Measurements from ENCODE around the gene OR51D1.

The OR51D1 gene

GRCh38 chr11:4677948-4678347 is 40.7 kb downstream of the OR51D1 start:
- no peak overlapping the region for H4K91ac ChIP-seq (ENCODE audit: low read depth, low read length, poor library complexity)
- no peak overlapping the region for H3K4ac ChIP-seq (ENCODE audit: low read length)
- no peaks in the 10 kb centered on the region for H3K9me3 ChIP-seq (replicated peaks in 1 of 2; ENCODE audit: control insufficient read depth in 2 of 2, insufficient read depth in 1 of 2, low read depth in 1 of 2, low read length in 2 of 2)
- no peak overlapping the region for H2BK12ac ChIP-seq (ENCODE audit: low read length)
- no peaks in the 10 kb centered on the region for H3K27me3 ChIP-seq (ENCODE audit: control insufficient read depth in 3 of 3, insufficient read depth in 3 of 3, low read depth in 1 of 3, low read length in 3 of 3)
- H2BK120ac ChIP-seq (ENCODE audit: low read depth, low read length), result no peak overlapping the region
- no peak for DNase-seq (ENCODE audit: low spot score)
- H3K23ac ChIP-seq (ENCODE audit: low read depth, low read length, poor library complexity), result no peak overlapping the region
- H3K9ac ChIP-seq (ENCODE audit: low read depth, low read length, poor library complexity), result no peak overlapping the region
- no peak overlapping the region for H3K4me3 ChIP-seq (ENCODE audit: low read length in 2 of 2)
- no peaks in the 10 kb centered on the region for H3K79me1 ChIP-seq (ENCODE audit: low read depth, low read length)
- H4K8ac ChIP-seq (ENCODE audit: low read depth, low read length), result no peak overlapping the region
- H3K4me1 ChIP-seq (ENCODE audit: control insufficient read depth in 2 of 2, insufficient read depth in 1 of 2, low read depth in 1 of 2, low read length in 2 of 2), result peaks cover 3% of the 10 kb centered on the region in 2 donors
- no peak overlapping the region for H3K4me2 ChIP-seq (ENCODE audit: insufficient read depth, low read length, poor library complexity, severe bottlenecking)
- H2AFZ ChIP-seq (ENCODE audit: low read length), result no peak overlapping the region
- H3K27ac ChIP-seq (replicated peaks; ENCODE audit: low read length), result no peak overlapping the region
- no peak overlapping the region for H3K14ac ChIP-seq (ENCODE audit: low read length)
- no peaks in the 10 kb centered on the region for H3K36me3 ChIP-seq (replicated peaks in 1 of 2; ENCODE audit: control insufficient read depth in 2 of 2, insufficient read depth in 2 of 2, low read length in 2 of 2)
- no CpG with 5 or more reads among the region's 2 CpGs for WGBS, 2 donors (ENCODE audit: extremely low coverage in 2 of 2, insufficient read length in 2 of 2, insufficient replicate concordance in 1 of 2)
- no peak overlapping the region for H2BK5ac ChIP-seq (ENCODE audit: low read length)
- H2AK5ac ChIP-seq (ENCODE audit: low read depth, low read length), result no peak overlapping the region
- no peak overlapping the region for H3K18ac ChIP-seq (ENCODE audit: low read length)
- no peak overlapping the region for H2BK15ac ChIP-seq (ENCODE audit: low read length)

- H2BK5ac ChIP-seq (ENCODE audit: low read length), result no peak overlapping the region
- no peak overlapping the region for H2BK120ac ChIP-seq (ENCODE audit: low read depth, low read length)
- no peak overlapping the region for H2BK15ac ChIP-seq (ENCODE audit: low read length)
- H3K36me3 ChIP-seq (replicated peaks in 1 of 2; ENCODE audit: control insufficient read depth in 2 of 2, insufficient read depth in 2 of 2, low read length in 2 of 2), result no peaks in the 10 kb centered on the region
- H3K14ac ChIP-seq (ENCODE audit: low read length), result no peak overlapping the region
- no peak overlapping the region for H3K27ac ChIP-seq (replicated peaks; ENCODE audit: low read length)
- no peaks in the 10 kb centered on the region for H3K9me3 ChIP-seq (replicated peaks in 1 of 2; ENCODE audit: control insufficient read depth in 2 of 2, insufficient read depth in 1 of 2, low read depth in 1 of 2, low read length in 2 of 2)
- DNase-seq (ENCODE audit: low spot score), result no peak
- no peak overlapping the region for H3K9ac ChIP-seq (ENCODE audit: low read depth, low read length, poor library complexity)
- peaks cover 3% of the 10 kb centered on the region in 2 donors for H3K4me1 ChIP-seq (ENCODE audit: control insufficient read depth in 2 of 2, insufficient read depth in 1 of 2, low read depth in 1 of 2, low read length in 2 of 2)
- no peak overlapping the region for H4K8ac ChIP-seq (ENCODE audit: low read depth, low read length)
- no peaks in the 10 kb centered on the region for H3K27me3 ChIP-seq (ENCODE audit: control insufficient read depth in 3 of 3, insufficient read depth in 3 of 3, low read depth in 1 of 3, low read length in 3 of 3)
- H3K4ac ChIP-seq (ENCODE audit: low read length), result no peak overlapping the region
- H3K18ac ChIP-seq (ENCODE audit: low read length), result no peak overlapping the region
- no peak overlapping the region for H2AFZ ChIP-seq (ENCODE audit: low read length)
- H2BK12ac ChIP-seq (ENCODE audit: low read length), result no peak overlapping the region
- no peak overlapping the region for H3K4me2 ChIP-seq (ENCODE audit: insufficient read depth, low read length, poor library complexity, severe bottlenecking)
- no peak overlapping the region for H3K23ac ChIP-seq (ENCODE audit: low read depth, low read length, poor library complexity)
- H3K79me1 ChIP-seq (ENCODE audit: low read depth, low read length), result no peaks in the 10 kb centered on the region
- no peak overlapping the region for H4K91ac ChIP-seq (ENCODE audit: low read depth, low read length, poor library complexity)
- H2AK5ac ChIP-seq (ENCODE audit: low read depth, low read length), result no peak overlapping the region
- no CpG with 5 or more reads among the region's 3 CpGs for WGBS, 2 donors (ENCODE audit: extremely low coverage in 2 of 2, insufficient read length in 2 of 2, insufficient replicate concordance in 1 of 2)
- no peak overlapping the region for H3K4me3 ChIP-seq (ENCODE audit: low read length in 2 of 2)
These were observed 43.1 kb downstream of the OR51D1 start for GRCh38 chr11:4680341-4680740.

- no peak for DNase-seq (ENCODE audit: low spot score)
- Histone ChIP-seq H3K23ac (ENCODE audit: low read depth, low read length, poor library complexity) (no peak overlapping the region), H2BK12ac (ENCODE audit: low read length) (no peak overlapping the region), H3K79me1 (ENCODE audit: low read depth, low read length) (no peaks in the 10 kb centered on the region), H3K27me3 (ENCODE audit: control insufficient read depth in 3 of 3, insufficient read depth in 3 of 3, low read depth in 1 of 3, low read length in 3 of 3) (no peaks in the 10 kb centered on the region), H3K9me3 (replicated peaks in 1 of 2; ENCODE audit: control insufficient read depth in 2 of 2, insufficient read depth in 1 of 2, low read depth in 1 of 2, low read length in 2 of 2) (no peaks in the 10 kb centered on the region), H2BK15ac (ENCODE audit: low read length) (no peak overlapping the region), H2BK120ac (ENCODE audit: low read depth, low read length) (no peak overlapping the region), H3K27ac (replicated peaks; ENCODE audit: low read length) (no peak overlapping the region), H2BK5ac (ENCODE audit: low read length) (no peak overlapping the region), H4K91ac (ENCODE audit: low read depth, low read length, poor library complexity) (no peak overlapping the region), H2AK5ac (ENCODE audit: low read depth, low read length) (no peak overlapping the region), H3K4me2 (ENCODE audit: insufficient read depth, low read length, poor library complexity, severe bottlenecking) (no peak overlapping the region), H3K4me1 (ENCODE audit: control insufficient read depth in 2 of 2, insufficient read depth in 1 of 2, low read depth in 1 of 2, low read length in 2 of 2) (peaks cover 3% of the 10 kb centered on the region in 2 donors), H3K36me3 (replicated peaks in 1 of 2; ENCODE audit: control insufficient read depth in 2 of 2, insufficient read depth in 2 of 2, low read length in 2 of 2) (no peaks in the 10 kb centered on the region), H3K4ac (ENCODE audit: low read length) (no peak overlapping the region), H3K9ac (ENCODE audit: low read depth, low read length, poor library complexity) (no peak overlapping the region), H2AFZ (ENCODE audit: low read length) (no peak overlapping the region), H4K8ac (ENCODE audit: low read depth, low read length) (no peak overlapping the region), H3K14ac (ENCODE audit: low read length) (no peak overlapping the region), H3K18ac (ENCODE audit: low read length) (no peak overlapping the region), H3K4me3 (ENCODE audit: low read length in 2 of 2) (no peak overlapping the region)
- WGBS, 2 donors (ENCODE audit: extremely low coverage in 2 of 2, insufficient read length in 2 of 2, insufficient replicate concordance in 1 of 2), result no CpG with 5 or more reads among the region's 2 CpGs
These were observed 45.5 kb downstream of the OR51D1 start for GRCh38 chr11:4682623-4683419.

- no peak overlapping the region for H4K8ac ChIP-seq (ENCODE audit: low read depth, low read length)
- H2BK12ac ChIP-seq (ENCODE audit: low read length), result no peak overlapping the region
- H2BK5ac ChIP-seq (ENCODE audit: low read length), result no peak overlapping the region
- no peaks in the 10 kb centered on the region for H3K36me3 ChIP-seq (replicated peaks in 1 of 2; ENCODE audit: control insufficient read depth in 2 of 2, insufficient read depth in 2 of 2, low read length in 2 of 2)
- no peak overlapping the region for H3K14ac ChIP-seq (ENCODE audit: low read length)
- H3K4me2 ChIP-seq (ENCODE audit: insufficient read depth, low read length, poor library complexity, severe bottlenecking), result no peak overlapping the region
- H3K23ac ChIP-seq (ENCODE audit: low read depth, low read length, poor library complexity), result no peak overlapping the region
- no peak overlapping the region for H3K9ac ChIP-seq (ENCODE audit: low read depth, low read length, poor library complexity)
- no peak overlapping the region for H2BK15ac ChIP-seq (ENCODE audit: low read length)
- no peak overlapping the region for H2BK120ac ChIP-seq (ENCODE audit: low read depth, low read length)
- H3K4me1 ChIP-seq (ENCODE audit: control insufficient read depth in 2 of 2, insufficient read depth in 1 of 2, low read depth in 1 of 2, low read length in 2 of 2), result peaks cover 3% of the 10 kb centered on the region in 2 donors
- H2AK5ac ChIP-seq (ENCODE audit: low read depth, low read length), result no peak overlapping the region
- no peak overlapping the region for H4K91ac ChIP-seq (ENCODE audit: low read depth, low read length, poor library complexity)
- no peak overlapping the region for H3K18ac ChIP-seq (ENCODE audit: low read length)
- WGBS, 2 donors (ENCODE audit: extremely low coverage in 2 of 2, insufficient read length in 2 of 2, insufficient replicate concordance in 1 of 2), result no CpG with 5 or more reads among the region's 3 CpGs
- H3K27ac ChIP-seq (replicated peaks; ENCODE audit: low read length), result no peak overlapping the region
- DNase-seq (ENCODE audit: low spot score), result no peak
- no peak overlapping the region for H3K4me3 ChIP-seq (ENCODE audit: low read length in 2 of 2)
- H3K27me3 ChIP-seq (ENCODE audit: control insufficient read depth in 3 of 3, insufficient read depth in 3 of 3, low read depth in 1 of 3, low read length in 3 of 3), result no peaks in the 10 kb centered on the region
- no peaks in the 10 kb centered on the region for H3K79me1 ChIP-seq (ENCODE audit: low read depth, low read length)
- no peak overlapping the region for H3K4ac ChIP-seq (ENCODE audit: low read length)
- no peaks in the 10 kb centered on the region for H3K9me3 ChIP-seq (replicated peaks in 1 of 2; ENCODE audit: control insufficient read depth in 2 of 2, insufficient read depth in 1 of 2, low read depth in 1 of 2, low read length in 2 of 2)
- no peak overlapping the region for H2AFZ ChIP-seq (ENCODE audit: low read length)
These were observed 47.5 kb downstream of the OR51D1 start for GRCh38 chr11:4684631-4685285.

All from neuronal stem cell (in vitro differentiated cells).